ENCODE data around the gene CNN2.

CNN2 gene

DNA sequence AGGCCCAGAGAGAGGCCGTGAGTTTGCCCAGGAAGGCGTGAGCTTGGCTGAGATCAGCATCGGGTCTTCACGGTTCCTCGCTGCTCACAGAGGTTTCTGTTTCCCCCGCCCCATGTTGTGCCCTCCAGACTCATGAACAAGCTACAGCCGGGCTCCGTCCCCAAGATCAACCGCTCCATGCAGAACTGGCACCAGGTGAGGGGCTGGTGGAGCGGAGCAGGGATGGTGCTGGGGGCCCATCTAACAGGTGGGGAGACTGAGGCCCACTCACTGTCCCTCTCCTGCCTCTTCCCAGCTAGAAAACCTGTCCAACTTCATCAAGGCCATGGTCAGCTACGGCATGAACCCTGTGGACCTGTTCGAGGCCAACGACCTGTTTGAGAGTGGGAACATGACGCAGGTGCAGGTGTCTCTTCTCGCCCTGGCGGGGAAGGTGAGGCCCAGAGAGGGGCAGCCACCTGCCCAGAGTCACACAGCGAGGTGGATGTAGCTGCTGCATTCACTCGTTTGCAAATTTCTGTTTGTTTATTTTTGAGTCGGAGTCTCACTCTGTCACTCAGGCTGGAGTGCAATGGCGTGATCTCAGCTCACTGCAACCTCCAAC, 6.0 kb downstream of the CNN2 start:
- DNase-seq, result no peak

- DNase-seq, result no peak
These were observed 9.7 kb downstream of the CNN2 start for GRCh38 chr19:1035998-1036621.

- DNase-seq, result no peak
These were observed 11.2 kb downstream of the CNN2 start for GRCh38 chr19:1037621-1038064.

- no peak for DNase-seq
These were observed 12.7 kb downstream of the CNN2 start for GRCh38 chr19:1038978-1039645.

- peak; percentile 87 for DNase-seq
These were observed 13.5 kb downstream of the CNN2 start, which contains the start of gene ABCA7 for GRCh38 chr19:1039646-1040475. Gene ABCA7, plus strand, starts transcription at chr19:1040107. Its CDS starts 1,255 bp downstream, at chr19:1041362.

GRCh38 chr19:1040476-1041271, 14.3 kb downstream of the CNN2 start:
- peak; percentile 70 for DNase-seq

DNA sequence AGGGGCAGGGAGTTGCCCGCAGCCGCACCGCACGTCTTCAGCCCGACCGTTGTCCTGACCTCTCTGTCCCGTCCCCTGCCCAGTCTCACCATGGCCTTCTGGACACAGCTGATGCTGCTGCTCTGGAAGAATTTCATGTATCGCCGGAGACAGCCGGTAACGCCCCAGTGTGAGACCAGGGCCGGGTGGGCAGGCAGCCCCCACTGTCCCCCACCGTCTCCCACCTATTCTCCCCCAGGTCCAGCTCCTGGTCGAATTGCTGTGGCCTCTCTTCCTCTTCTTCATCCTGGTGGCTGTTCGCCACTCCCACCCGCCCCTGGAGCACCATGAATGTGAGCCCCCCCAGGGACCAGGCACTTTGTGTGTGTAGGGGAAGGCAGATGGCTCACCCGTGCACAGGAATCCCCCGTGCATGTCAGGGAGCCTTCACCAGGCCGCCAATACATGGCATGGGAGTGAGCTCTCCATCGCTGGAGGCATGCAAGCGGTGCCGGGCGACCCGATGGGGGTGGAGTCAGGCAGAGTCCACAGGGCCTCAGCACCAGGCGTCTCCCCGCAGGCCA, 14.9 kb downstream of the CNN2 start:
- DNase-seq, result no peak

GRCh38 chr19:1041835-1042685, 15.7 kb downstream of the CNN2 start:
- no peak for DNase-seq

- DNase-seq, result no peak
These were observed 16.5 kb downstream of the CNN2 start for GRCh38 chr19:1042689-1043511.

DNA sequence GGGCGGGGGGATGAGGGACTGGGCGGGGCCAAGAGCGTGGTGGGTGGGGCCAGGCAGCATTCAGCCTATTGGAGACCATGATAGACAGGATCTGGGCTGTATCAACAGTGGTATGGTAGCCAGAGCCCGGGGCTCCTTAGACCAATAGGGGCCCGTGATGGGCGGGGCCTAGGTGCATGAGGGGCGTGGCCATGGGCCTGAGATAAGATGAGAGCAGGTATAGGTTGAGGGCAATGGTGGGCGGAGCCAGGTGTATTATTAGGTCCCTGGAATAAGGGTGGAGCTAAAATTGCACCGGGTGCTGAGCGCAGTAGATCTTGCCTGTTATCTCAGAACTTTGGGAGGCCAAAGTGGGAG, 18.8 kb downstream of the CNN2 start:
- DNase-seq, result no peak

- no peak for DNase-seq
These were observed 19.8 kb downstream of the CNN2 start for GRCh38 chr19:1046117-1046626.

DNA sequence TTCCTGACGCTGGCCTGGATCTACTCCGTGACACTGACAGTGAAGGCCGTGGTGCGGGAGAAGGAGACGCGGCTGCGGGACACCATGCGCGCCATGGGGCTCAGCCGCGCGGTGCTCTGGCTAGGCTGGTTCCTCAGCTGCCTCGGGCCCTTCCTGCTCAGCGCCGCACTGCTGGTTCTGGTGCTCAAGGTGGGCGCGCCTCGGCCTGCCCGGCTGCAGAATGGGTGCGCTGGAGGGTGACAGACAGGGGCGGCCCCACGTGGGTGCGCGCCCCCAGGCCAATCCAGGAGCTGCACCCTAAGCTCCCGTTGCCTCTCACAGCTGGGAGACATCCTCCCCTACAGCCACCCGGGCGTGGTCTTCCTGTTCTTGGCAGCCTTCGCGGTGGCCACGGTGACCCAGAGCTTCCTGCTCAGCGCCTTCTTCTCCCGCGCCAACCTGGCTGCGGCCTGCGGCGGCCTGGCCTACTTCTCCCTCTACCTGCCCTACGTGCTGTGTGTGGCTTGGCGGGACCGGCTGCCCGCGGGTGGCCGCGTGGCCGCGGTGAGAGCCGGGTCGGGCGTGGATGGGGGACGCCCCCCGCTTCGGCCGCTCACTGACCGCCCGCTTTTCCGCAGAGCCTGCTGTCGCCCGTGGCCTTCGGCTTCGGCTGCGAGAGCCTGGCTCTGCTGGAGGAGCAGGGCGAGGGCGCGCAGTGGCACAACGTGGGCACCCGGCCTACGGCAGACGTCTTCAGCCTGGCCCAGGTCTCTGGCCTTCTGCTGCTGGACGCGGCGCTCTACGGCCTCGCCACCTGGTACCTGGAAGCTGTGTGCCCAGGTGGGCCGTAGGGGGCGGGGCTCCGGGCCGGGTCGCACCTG, 20.7 kb downstream of the CNN2 start:
- no peak for DNase-seq

DNA sequence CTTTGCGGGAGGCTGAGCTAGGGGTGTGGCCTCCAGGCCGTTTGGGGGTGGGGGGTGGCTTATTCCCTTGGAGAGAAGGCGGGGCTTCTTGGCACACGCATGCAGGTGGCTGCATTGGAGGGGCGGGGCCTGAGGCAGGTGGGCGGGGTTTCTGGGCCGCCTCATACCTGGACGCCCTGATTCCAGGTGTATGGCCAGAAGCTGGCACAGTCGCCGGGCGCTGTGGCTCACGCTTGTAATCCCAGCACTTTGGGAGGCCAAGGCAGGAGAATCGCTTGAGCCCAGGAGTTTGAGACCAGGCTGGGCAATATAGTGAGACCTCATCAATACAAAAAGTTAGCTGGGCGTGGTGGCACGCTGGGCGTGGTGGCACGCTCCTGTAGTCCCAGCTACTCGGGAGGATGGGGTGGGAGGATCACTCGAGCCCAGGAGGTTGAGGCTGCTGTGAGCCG, 21.3 kb downstream of the CNN2 start:
- no peak for DNase-seq

DNA sequence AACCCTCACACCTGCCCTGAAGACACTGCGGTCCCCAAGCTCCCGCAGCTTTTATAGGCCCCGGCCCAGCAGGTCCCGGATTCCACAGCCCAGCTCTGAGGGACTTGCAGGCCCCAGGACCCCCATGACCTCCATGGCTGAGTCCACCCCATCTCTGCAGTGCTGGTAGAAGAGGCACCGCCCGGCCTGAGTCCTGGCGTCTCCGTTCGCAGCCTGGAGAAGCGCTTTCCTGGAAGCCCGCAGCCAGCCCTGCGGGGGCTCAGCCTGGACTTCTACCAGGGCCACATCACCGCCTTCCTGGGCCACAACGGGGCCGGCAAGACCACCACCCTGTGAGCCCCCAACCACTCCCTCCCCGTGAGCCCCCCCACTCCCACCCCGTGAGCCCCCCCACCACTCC, 22.7 kb downstream of the CNN2 start:
- DNase-seq, result no peak

DNA sequence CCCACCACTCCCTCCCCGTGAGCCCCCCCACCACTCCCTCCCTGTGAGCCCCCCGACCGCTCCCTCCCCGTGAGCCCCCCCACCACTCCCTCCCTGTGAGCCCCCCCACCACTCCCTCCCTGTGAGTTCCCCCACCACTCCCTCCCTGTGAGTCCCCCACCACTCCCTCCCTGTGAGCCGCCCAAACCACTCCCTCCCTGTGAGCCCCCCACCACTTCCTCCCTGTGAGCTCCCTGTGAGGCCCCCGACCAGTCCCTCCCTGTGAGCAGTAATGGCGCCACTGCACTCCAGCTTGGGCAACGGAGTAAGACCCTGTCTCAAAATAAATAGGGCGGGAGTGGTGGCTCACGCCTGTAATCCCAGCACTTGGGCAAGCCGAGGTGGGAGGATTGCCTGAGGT, 23.4 kb downstream of the CNN2 start:
- DNase-seq, result no peak

GRCh38 chr19:1050989-1051788, 24.8 kb downstream of the CNN2 start:
- DNase-seq, result no peak

DNA sequence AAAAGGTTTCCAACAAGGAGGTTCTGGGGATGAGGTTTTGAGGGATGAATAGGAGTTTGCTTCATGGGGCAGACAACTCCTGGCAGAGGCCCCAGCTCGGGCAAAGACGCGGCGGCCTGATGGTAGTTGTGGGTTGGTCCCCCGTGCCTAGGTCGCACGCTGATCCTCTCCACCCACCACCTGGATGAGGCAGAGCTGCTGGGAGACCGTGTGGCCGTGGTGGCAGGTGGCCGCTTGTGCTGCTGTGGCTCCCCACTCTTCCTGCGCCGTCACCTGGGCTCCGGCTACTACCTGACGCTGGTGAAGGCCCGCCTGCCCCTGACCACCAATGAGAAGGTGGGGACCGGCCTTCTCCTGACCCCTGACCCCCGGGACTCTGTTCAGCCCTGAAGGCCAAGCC, 25.4 kb downstream of the CNN2 start:
- no peak for DNase-seq

- DNase-seq, result no peak
These were observed 26.1 kb downstream of the CNN2 start for GRCh38 chr19:1052349-1052975.
